HFF-Myc (cell line): ENCODE measurements around the gene DOCK1.

ENCODE experiments used
- DNase-seq: peaks from one replicate; pipeline ENCODE4 v3.0.0-alpha.2; 2011; ENCODE audit warnings: low read depth; ENCODE audit errors: extremely low read depth
- H3K4me3 ChIP-seq: replicated peaks from 2 replicates; pipeline ENCODE4 v1.5.1; 2011; ENCODE audit warnings: low read depth, mild to moderate bottlenecking, control low read depth, low read length
- CTCF ChIP-seq: IDR thresholded peaks from 2 replicates; pipeline ENCODE4 v1.5.1; 2012; ENCODE audit warnings: mild to moderate bottlenecking, low read depth, low read length, control low read depth; ENCODE audit errors: missing control alignments

Gene DOCK1

DNA sequence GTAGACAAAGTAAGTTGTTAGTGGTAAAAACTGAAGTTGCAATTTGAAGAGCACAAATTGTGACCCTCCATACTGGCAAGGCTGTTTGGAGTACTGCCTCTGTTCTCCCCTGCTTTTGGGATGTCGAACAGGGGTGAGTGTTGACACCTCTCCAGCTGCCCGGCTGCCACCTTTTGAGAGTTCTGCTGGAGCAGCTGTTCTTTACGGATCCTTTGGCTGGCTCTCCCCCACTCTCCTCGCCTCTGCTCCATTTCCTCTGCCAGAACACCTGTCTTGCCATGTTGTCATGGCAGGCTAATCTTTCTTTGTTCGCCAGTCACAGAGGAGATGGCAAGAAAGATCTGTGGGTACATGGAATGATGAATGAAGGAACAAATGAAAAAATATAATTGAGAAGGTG, 256.3 kb downstream of the DOCK1 start:
- TF ChIP-seq CTCF: no peak
- H3K4me3 ChIP-seq: no peak overlapping the region
- no peak for DNase-seq

- no peak for TF ChIP-seq CTCF
- no peak overlapping the region for H3K4me3 ChIP-seq
- no peak for DNase-seq
Observed at GRCh38 chr10:127162841-127163240, 257.6 kb downstream of the DOCK1 start.

GRCh38 chr10:127168261-127168660, 263.0 kb downstream of the DOCK1 start:
- TF ChIP-seq CTCF: no peak
- DNase-seq: no peak
- no peak overlapping the region for H3K4me3 ChIP-seq

DNA sequence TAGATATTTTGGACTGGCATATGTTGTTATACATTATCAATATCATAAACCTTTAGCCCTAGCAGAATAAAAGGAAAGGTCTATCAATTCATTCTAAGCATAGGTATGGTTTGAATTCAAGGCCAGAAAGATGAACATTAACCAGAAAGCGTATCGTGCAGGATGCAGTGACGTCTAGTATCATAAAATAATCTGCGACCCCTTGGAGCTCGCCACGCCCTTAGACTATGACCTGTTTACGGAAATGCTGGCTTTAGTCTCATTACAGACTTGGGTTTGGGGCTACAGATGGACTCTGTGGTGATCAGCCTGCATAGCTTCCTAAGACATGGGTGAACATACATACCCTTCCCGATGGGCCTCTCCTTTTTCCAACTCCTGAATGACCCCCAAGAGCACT, 269.6 kb downstream of the DOCK1 start:
- H3K4me3 ChIP-seq: no peak overlapping the region
- TF ChIP-seq CTCF: no peak
- DNase-seq: no peak

- DNase-seq: no peak
- no peak for TF ChIP-seq CTCF
Observed at GRCh38 chr10:127175357-127176110, 270.3 kb downstream of the DOCK1 start.

DNA sequence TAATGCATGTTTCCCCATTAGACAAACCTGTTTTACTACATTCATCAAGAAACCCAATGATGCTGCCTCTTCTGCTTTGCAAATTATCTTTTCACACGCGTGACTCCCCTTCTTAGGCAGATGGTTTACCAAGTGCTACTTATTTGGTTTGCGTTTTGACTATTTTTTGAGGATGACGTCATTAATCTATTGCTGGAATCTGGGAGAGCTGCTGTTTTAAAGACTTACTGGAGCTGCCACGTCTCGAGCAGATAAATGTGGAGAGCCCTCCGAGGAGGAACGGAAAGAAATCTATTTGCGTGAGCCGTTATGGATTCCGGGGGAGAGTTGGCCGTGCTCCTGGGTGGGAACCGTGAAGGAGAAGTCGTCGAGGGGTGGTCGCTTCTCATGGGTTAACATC, 271.4 kb downstream of the DOCK1 start:
- no peak overlapping the region for H3K4me3 ChIP-seq
- TF ChIP-seq CTCF: no peak
- no peak for DNase-seq

More at GRCh38 chr10:127175357-127176110, 270.3 kb downstream of the DOCK1 start:
- H3K4me3 ChIP-seq: no peak overlapping the region

DNA sequence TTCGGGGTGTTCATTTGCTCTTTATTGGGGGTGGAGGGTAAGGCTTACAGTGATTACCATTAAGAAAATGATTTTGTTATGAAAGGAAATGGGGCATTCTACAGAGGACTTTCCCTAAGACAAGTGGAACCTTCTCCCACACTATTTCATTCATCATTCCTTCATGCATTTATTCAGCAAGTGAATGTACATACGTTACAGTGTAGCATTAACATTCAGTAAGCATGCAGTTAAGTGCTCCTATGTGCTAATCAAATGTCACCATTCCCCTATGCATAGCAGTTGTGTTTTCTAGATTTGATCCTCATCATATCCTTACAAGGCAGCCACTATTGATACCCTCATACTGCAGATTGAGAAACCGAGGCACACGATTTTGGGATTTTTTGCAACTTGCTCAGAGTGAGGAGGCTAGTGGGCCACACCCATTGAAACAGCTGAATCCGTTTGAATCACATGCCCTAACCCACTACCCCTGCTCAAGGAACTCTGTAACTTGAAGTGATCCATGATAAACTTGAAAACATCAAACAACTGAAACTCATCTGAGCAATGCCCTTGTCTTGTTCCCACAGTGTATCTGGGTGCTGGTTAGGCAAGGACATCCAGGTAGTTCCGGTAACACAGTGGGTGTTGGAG, 274.5 kb downstream of the DOCK1 start:
- DNase-seq: no peak
- no peak for TF ChIP-seq CTCF
- no peak overlapping the region for H3K4me3 ChIP-seq
